Suprapubic skin (tissue), 4 donors: ENCODE results near the gene MYO9B.

Source experiments
- POLR2A ChIP-seq, 2 donors: fragments of 450-650 bp; IDR thresholded peaks; one replicate each; pipeline ENCODE4 v1.6.1; 2017; ENCODE audit warnings: antibody characterized with exemption in 2 of 2, mild to moderate bottlenecking in 2 of 2, moderate library complexity in 2 of 2
- POLR2AphosphoS5 ChIP-seq, 3 donors: sonication (generic); formaldehyde crosslinking; IDR thresholded peaks; one replicate each; pipeline ENCODE4 v1.6.1; 2017; ENCODE audit warnings: antibody characterized with exemption in 3 of 3

- TF ChIP-seq POLR2AphosphoS5 (IDR thresholded peaks at IDR 0.05) (no peak), POLR2A (IDR thresholded peaks at IDR 0.05) (no peak)
Observed at GRCh38 chr19:17077447-17078028, 2.0 kb downstream of the MYO9B start.
